ENCODE data around the gene CELA2B.
"Not testable (repeated sequence)": the region's sequence is repeated elsewhere in the genome, so short reads cannot be mapped to it uniquely, and the experiment has no call there.

Gene CELA2B

GRCh38 chr1:15475752-15476314, at the start of gene CELA2B:
Gene CELA2B (plus strand): TSS chr1:15476104. CDS start chr1:15476126, 22 bp downstream.
- DNase-seq, result no peak

- DNase-seq, result no peak
Measured at GRCh38 chr1:15426492-15427279, 49.2 kb upstream of the CELA2B start.

- DNase-seq, result no peak
Measured at GRCh38 chr1:15427280-15427666, 48.6 kb upstream of the CELA2B start.

GRCh38 chr1:15428252-15428651, 47.7 kb upstream of the CELA2B start:
- not testable (repeated sequence) for DNase-seq

- DNase-seq, result no peak
Measured at GRCh38 chr1:15428815-15429435, 47.0 kb upstream of the CELA2B start.

GRCh38 chr1:15429701-15430149, 46.2 kb upstream of the CELA2B start:
- no peak for DNase-seq

GRCh38 chr1:15430787-15431570, 44.9 kb upstream of the CELA2B start:
- DNase-seq, result no peak

- no peak for DNase-seq
Measured at GRCh38 chr1:15431571-15431948, 44.3 kb upstream of the CELA2B start.

- DNase-seq, result no peak
Measured at GRCh38 chr1:15432324-15432723, 43.6 kb upstream of the CELA2B start.

GRCh38 chr1:15433471-15433870, 42.4 kb upstream of the CELA2B start:
- DNase-seq, result no peak

- not testable (repeated sequence) for DNase-seq
Measured at GRCh38 chr1:15434739-15435138, 41.2 kb upstream of the CELA2B start.

- no peak for DNase-seq
Measured at GRCh38 chr1:15435239-15436077, 40.4 kb upstream of the CELA2B start.

- no peak for DNase-seq
Measured at GRCh38 chr1:15436881-15437442, 38.9 kb upstream of the CELA2B start.

GRCh38 chr1:15439325-15439724, 36.6 kb upstream of the CELA2B start:
- no peak for DNase-seq

GRCh38 chr1:15440357-15440756, 35.5 kb upstream of the CELA2B start:
- no peak for DNase-seq

- no peak for DNase-seq
Measured at GRCh38 chr1:15441247-15441646, 34.7 kb upstream of the CELA2B start.

- DNase-seq, result no peak
Measured at GRCh38 chr1:15442119-15442518, 33.8 kb upstream of the CELA2B start.

- no peak for DNase-seq
Measured at GRCh38 chr1:15442759-15443158, 33.1 kb upstream of the CELA2B start.

- no peak for DNase-seq
Measured at GRCh38 chr1:15443281-15443680, 32.6 kb upstream of the CELA2B start.

- DNase-seq, result no peak
Measured at GRCh38 chr1:15444468-15445389, 31.2 kb upstream of the CELA2B start.

All from GOT3 (cell line).